IPS-18a (cell line): ENCODE measurements around the gene RPL29.
A peak's percentile ranks its signal among the peaks of the same experiment; 100 is the strongest.
"Not testable (repeated sequence)": the region's sequence is repeated elsewhere in the genome, so short reads cannot be mapped to it uniquely, and the experiment has no call there.

Experiments
- H3K27ac ChIP-seq: one replicate; pipeline ENCODE4 v1.5.1; 2013; ENCODE audit warnings: low read length
- H3K27me3 ChIP-seq: one replicate; pipeline ENCODE4 v1.6.1; 2013; ENCODE audit warnings: mild to moderate bottlenecking, low read length; ENCODE audit not compliant: control insufficient read depth, insufficient read depth
- H3K36me3 ChIP-seq: one replicate; pipeline ENCODE4 v1.6.1; 2013; ENCODE audit warnings: low read depth, low read length; ENCODE audit not compliant: control insufficient read depth
- H3K4me1 ChIP-seq: one replicate; pipeline ENCODE4 v1.6.1; 2013; ENCODE audit warnings: low read depth, low read length; ENCODE audit not compliant: control insufficient read depth
- H3K4me3 ChIP-seq: one replicate; pipeline ENCODE4 v1.5.1; 2013; ENCODE audit warnings: low read length
- H3K9ac ChIP-seq: one replicate; pipeline ENCODE4 v1.6.1; 2013; ENCODE audit warnings: mild to moderate bottlenecking, low read length, moderate library complexity
- H3K9me3 ChIP-seq: one replicate; pipeline ENCODE4 v1.6.1; 2013; ENCODE audit warnings: low read depth, low read length; ENCODE audit not compliant: control insufficient read depth

Gene RPL29

GRCh38 chr3:51995346-51996163 lies at the start of gene RPL29:
RPL29 (minus strand) TSS chr3:51995895; CDS start chr3:51995461, 434 bp downstream.
- H3K4me1 ChIP-seq = peaks cover 8% of the 10 kb centered on the region
- H3K4me3 ChIP-seq = peak within 1 kb of the TSS; percentile 88
- peaks cover 37% of the 10 kb centered on the region for H3K36me3 ChIP-seq
- peak within 1 kb of the TSS; percentile 94 for H3K9ac ChIP-seq
- H3K27ac ChIP-seq = peak within 1 kb of the TSS; percentile 96
- no peaks in the 10 kb centered on the region for H3K27me3 ChIP-seq
- H3K9me3 ChIP-seq = no peaks in the 10 kb centered on the region

DNA sequence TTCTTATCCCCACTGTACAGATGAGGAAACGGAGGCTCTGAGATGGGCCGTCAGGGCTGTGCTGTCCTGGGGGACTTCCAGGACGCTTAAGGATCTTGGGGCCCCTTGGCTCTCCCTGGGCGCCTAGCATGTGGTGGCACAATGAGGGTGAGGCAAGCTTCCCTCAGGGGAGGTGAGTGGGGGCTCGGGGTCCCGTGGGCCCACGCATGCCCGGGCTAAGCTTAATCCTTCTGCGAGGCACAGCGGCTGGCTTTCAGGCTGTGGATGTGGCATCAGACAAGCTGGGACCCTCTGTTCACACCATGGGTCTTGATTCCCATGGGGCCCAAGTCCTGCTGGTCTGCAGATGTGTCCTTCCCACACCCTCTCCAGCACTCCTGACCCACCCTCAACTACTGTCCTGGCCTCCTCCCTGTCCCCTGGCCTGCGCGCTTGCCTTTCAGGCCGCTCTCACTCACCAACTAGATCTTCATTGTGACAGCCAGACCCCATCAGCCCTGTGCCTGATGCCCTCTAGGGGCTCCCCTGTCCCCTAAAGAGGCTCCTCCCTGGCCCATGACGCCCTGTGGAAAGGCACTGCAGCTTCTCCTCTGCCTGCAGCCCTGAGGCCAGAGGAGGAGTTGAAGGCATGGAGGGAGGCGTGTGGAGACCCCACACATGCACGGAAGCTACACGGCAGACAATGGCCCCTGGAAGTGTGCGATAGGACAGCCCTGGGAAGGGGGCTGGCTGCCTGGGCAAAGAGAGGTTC lies 49.3 kb upstream of the RPL29 start:
- H3K4me3 ChIP-seq = no peak overlapping the region
- H3K9ac ChIP-seq = no peak overlapping the region
- H3K27ac ChIP-seq = no peak overlapping the region
- no peaks in the 10 kb centered on the region for H3K9me3 ChIP-seq
- H3K27me3 ChIP-seq = no peaks in the 10 kb centered on the region
- no peaks in the 10 kb centered on the region for H3K4me1 ChIP-seq
- H3K36me3 ChIP-seq = peaks cover 2% of the 10 kb centered on the region

GRCh38 chr3:52043750-52044149 lies 48.1 kb upstream of the RPL29 start:
- Histone ChIP-seq H3K36me3 (no peaks in the 10 kb centered on the region), H3K27me3 (no peaks in the 10 kb centered on the region), H3K4me3 (no peak overlapping the region), H3K9ac (no peak overlapping the region), H3K4me1 (no peaks in the 10 kb centered on the region), H3K27ac (no peak overlapping the region), H3K9me3 (no peaks in the 10 kb centered on the region)

GRCh38 chr3:52043039-52043438 lies 47.3 kb upstream of the RPL29 start:
- H3K9ac ChIP-seq, H3K4me1 ChIP-seq, H3K27ac ChIP-seq, H3K27me3 ChIP-seq, H3K36me3 ChIP-seq, H3K4me3 ChIP-seq, H3K9me3 ChIP-seq: not testable (repeated sequence)

- Histone ChIP-seq H3K9ac (no peak overlapping the region), H3K9me3 (no peaks in the 10 kb centered on the region), H3K27ac (no peak overlapping the region), H3K36me3 (no peaks in the 10 kb centered on the region), H3K4me1 (peaks cover 4% of the 10 kb centered on the region), H3K4me3 (no peak overlapping the region), H3K27me3 (no peaks in the 10 kb centered on the region)
Measured at GRCh38 chr3:52041118-52041731, 45.5 kb upstream of the RPL29 start.

- Histone ChIP-seq H3K9me3 (no peaks in the 10 kb centered on the region), H3K36me3 (no peaks in the 10 kb centered on the region), H3K27ac (no peak overlapping the region), H3K9ac (no peak overlapping the region), H3K27me3 (no peaks in the 10 kb centered on the region), H3K4me3 (no peak overlapping the region), H3K4me1 (peaks cover 4% of the 10 kb centered on the region)
Measured at GRCh38 chr3:52040600-52040999, 44.9 kb upstream of the RPL29 start.

DNA sequence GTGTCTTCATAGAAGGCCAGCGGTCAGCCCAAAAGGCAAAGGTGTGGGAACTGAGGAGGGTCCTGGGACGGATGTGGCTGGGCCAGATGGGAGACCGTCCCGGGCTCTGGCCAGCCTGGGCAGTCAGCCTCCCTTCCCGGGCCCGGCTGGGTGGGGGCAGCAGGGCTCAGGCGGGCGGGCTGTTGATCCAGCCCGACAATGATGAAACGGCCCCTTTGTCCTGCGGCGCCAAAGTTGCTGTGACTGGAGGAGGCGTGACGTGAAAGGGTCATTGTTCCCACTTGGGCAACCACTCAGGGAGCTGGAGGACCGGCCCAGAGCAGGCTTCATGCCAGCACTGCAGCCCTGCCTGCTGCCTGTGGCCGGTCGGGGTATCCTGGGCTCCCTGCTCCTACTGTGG lies 44.2 kb upstream of the RPL29 start:
- Histone ChIP-seq H3K9me3 (no peaks in the 10 kb centered on the region), H3K36me3 (no peaks in the 10 kb centered on the region), H3K27me3 (no peaks in the 10 kb centered on the region), H3K4me1 (peaks cover 4% of the 10 kb centered on the region), H3K27ac (no peak overlapping the region), H3K9ac (no peak overlapping the region), H3K4me3 (no peak overlapping the region)

DNA sequence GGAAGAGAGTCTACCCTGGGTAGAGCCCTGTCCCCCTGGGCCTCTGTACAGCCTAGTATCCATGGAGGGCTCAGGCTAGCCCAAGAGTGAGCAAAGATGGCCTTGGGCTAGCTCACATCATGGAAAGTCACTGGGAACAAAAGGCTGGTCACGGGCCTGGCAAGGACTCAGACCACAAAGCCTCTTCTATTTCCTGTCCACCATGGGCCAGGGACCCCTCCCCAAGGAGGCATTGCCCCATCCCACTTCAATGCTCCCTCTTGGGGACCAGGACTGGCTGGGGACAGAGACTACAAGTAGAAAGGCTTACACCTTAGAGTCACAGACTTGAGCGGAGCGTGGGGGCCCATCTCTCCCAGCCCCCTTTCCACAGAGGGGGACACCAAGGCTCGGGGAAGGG lies 43.7 kb upstream of the RPL29 start:
- no peak overlapping the region for H3K4me3 ChIP-seq
- H3K27ac ChIP-seq = no peak overlapping the region

GRCh38 chr3:52038227-52038626 lies 42.5 kb upstream of the RPL29 start:
- Histone ChIP-seq H3K4me1 (peaks cover 4% of the 10 kb centered on the region), H3K9ac (no peak overlapping the region), H3K27me3 (no peaks in the 10 kb centered on the region), H3K27ac (no peak overlapping the region), H3K36me3 (no peaks in the 10 kb centered on the region), H3K4me3 (no peak overlapping the region), H3K9me3 (no peaks in the 10 kb centered on the region)

More for the DNA sequence above, 43.7 kb upstream of the RPL29 start:
- Histone ChIP-seq H3K36me3 (no peaks in the 10 kb centered on the region), H3K4me1 (peaks cover 4% of the 10 kb centered on the region), H3K9ac (no peak overlapping the region), H3K9me3 (no peaks in the 10 kb centered on the region), H3K27me3 (no peaks in the 10 kb centered on the region)

GRCh38 chr3:52037291-52037690 lies 41.6 kb upstream of the RPL29 start:
- no peak overlapping the region for H3K27ac ChIP-seq
- no peaks in the 10 kb centered on the region for H3K9me3 ChIP-seq
- H3K36me3 ChIP-seq = no peaks in the 10 kb centered on the region
- H3K4me1 ChIP-seq = peaks cover 4% of the 10 kb centered on the region
- no peak overlapping the region for H3K4me3 ChIP-seq
- no peak overlapping the region for H3K9ac ChIP-seq
- H3K27me3 ChIP-seq = no peaks in the 10 kb centered on the region

DNA sequence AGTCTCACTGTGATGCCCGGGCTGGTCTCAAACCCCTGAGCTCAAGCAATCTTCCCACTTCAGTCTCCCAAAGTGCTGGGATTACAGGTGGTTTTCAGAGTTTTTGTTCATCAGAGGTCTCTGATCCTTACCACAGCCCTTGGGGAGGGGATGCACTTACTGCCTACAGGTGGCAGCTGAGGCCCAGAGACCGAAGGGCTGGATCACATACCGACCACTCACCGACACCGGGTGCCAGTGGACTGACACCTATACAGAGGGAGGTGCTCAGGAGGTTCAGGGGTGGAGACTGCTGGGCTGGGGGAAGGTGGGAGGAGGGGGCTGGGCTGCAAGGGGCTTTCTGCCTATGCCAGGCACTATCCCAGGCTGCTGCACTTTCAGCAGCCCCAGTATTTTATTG lies 41.1 kb upstream of the RPL29 start:
- Histone ChIP-seq H3K9ac (no peak overlapping the region), H3K27ac (no peak overlapping the region), H3K4me3 (no peak overlapping the region), H3K36me3 (no peaks in the 10 kb centered on the region), H3K27me3 (no peaks in the 10 kb centered on the region), H3K4me1 (peaks cover 4% of the 10 kb centered on the region), H3K9me3 (no peaks in the 10 kb centered on the region)
